Endothelial cell of umbilical vein (primary cell): ENCODE results near the gene RPS6KA5. TPM values are rescaled to one million over a fixed set of nuclear protein-coding genes. Genes with fewer than 3 reads are reported as not detected.

Experiments used
- BruUV-seq: library from RNA; stranded (reverse); fragments of 400-500 nt; replicated peaks from 2 replicates; lab custom pipeline; 2021; lab: Mats Ljungman, UMichigan
- CTCF ChIA-PET: fragments of 300-600, 350-600 bp; sonication (Branson Sonifier 250); formaldehyde crosslinking; loops from one replicate; lab custom pipeline; 2021; ENCODE audit warnings: antibody characterized with exemption, inconsistent platforms; lab: Charles Lee
- POLR2A ChIA-PET: fragments of 300-600, 350-600 bp; sonication (Branson Sonifier 250); formaldehyde crosslinking; loops from one replicate; lab custom pipeline; 2021; ENCODE audit warnings: antibody characterized with exemption, inconsistent platforms; lab: Charles Lee
- DNase-seq: peaks from one replicate; pipeline ENCODE4 v3.0.0-alpha.2; 2011; ENCODE audit warnings: low read depth, low spot score
- FAIRE-seq: peaks from 2 replicates; lab custom pipeline; 2011; peaks lifted over from hg19 to GRCh38; lab: Jason Lieb, UNC
- H2AFZ ChIP-seq: 2 replicates; pipeline ENCODE4 v1.6.0; 2012; ENCODE audit warnings: low read depth, low read length, control low read depth, inconsistent platforms
- H3K27ac ChIP-seq: 2 replicates; pipeline ENCODE4 v1.5.1; 2011; ENCODE audit warnings: low read depth, mild to moderate bottlenecking, control low read depth, low read length, moderate library complexity; ENCODE audit not compliant: insufficient read depth
- H3K27me3 ChIP-seq, 2 experiments: 2 replicates each; pipeline versions ENCODE4 v1.6.0 to v1.6.1; 2011; ENCODE audit warnings: low read length in 2 of 2, mixed read lengths in 1 of 2; ENCODE audit not compliant: control insufficient read depth in 2 of 2, insufficient read depth in 2 of 2
- H3K36me3 ChIP-seq, 2 experiments: 2 replicates in 1 of 2; 3 replicates in 1 of 2; pipeline ENCODE4 v1.5.1; 2011; ENCODE audit warnings: low read length in 2 of 2, mild to moderate bottlenecking in 1 of 2, moderate library complexity in 1 of 2; ENCODE audit not compliant: control insufficient read depth in 2 of 2, insufficient read depth in 2 of 2; ENCODE audit errors: extremely low read depth in 1 of 2
- H3K4me1 ChIP-seq: 3 replicates; pipeline ENCODE4 v1.5.1; 2011; ENCODE audit warnings: mild to moderate bottlenecking, low read length; ENCODE audit not compliant: control insufficient read depth, insufficient read depth; ENCODE audit errors: extremely low read depth
- H3K4me2 ChIP-seq: 2 replicates; pipeline ENCODE4 v1.6.1; 2011; ENCODE audit warnings: low read length, control low read depth, mixed read lengths; ENCODE audit not compliant: insufficient read depth
- H3K4me3 ChIP-seq, 3 experiments: fragments of 200-600 bp in 1 of 3; sonication (generic), shearing (Covaris generic) in 1 of 3; replicated peaks in 1 of 3; 2 replicates each; pipeline ENCODE4 v1.5.1; 2011 to 2016; ENCODE audit warnings: control low read depth in 3 of 3, low read length in 3 of 3, mild to moderate bottlenecking in 2 of 3, inconsistent platforms in 1 of 3, low read depth in 1 of 3, moderate library complexity in 1 of 3; ENCODE audit not compliant: insufficient read depth in 1 of 3
- H3K79me2 ChIP-seq: 2 replicates; pipeline ENCODE4 v1.6.0; 2012; ENCODE audit warnings: low read length, inconsistent platforms; ENCODE audit not compliant: control insufficient read depth, insufficient read depth
- H3K9ac ChIP-seq: replicated peaks from 2 replicates; pipeline ENCODE3; 2011; ENCODE audit warnings: low read length, control low read depth; ENCODE audit not compliant: insufficient read depth; ENCODE audit errors: extremely low read depth
- H3K9me1 ChIP-seq: replicated peaks from 3 replicates; pipeline ENCODE4 v1.6.0; 2011; ENCODE audit warnings: mild to moderate bottlenecking, low read length; ENCODE audit not compliant: control insufficient read depth, insufficient read depth; ENCODE audit errors: extremely low read depth
- H3K9me3 ChIP-seq: replicated peaks from 2 replicates; pipeline ENCODE4 v1.5.1; 2012; ENCODE audit warnings: low read length, inconsistent platforms; ENCODE audit not compliant: control insufficient read depth, insufficient read depth
- H4K20me1 ChIP-seq: replicated peaks from 2 replicates; pipeline ENCODE3; 2011; ENCODE audit warnings: mild to moderate bottlenecking, low read length; ENCODE audit not compliant: control insufficient read depth, insufficient read depth; ENCODE audit errors: extremely low read depth
- CTCF ChIP-seq, 2 donors: IDR thresholded peaks; 1 replicate in 1 of 2; 2 replicates in 1 of 2; pipeline ENCODE4 v1.5.1; 2011; ENCODE audit warnings: low read length in 2 of 2, mild to moderate bottlenecking in 2 of 2, moderate library complexity in 2 of 2, control low read depth in 1 of 2, inconsistent platforms in 1 of 2, low read depth in 1 of 2; ENCODE audit not compliant: insufficient read depth in 1 of 2; ENCODE audit errors: extremely low read depth in 1 of 2
- EZH2 ChIP-seq: IDR thresholded peaks from 2 replicates; pipeline ENCODE4 v1.6.1; 2012; ENCODE audit warnings: borderline replicate concordance, low read depth, mild to moderate bottlenecking, moderate library complexity, low read length, inconsistent platforms; ENCODE audit not compliant: severe bottlenecking
- MYC ChIP-seq: IDR thresholded peaks from one replicate; pipeline ENCODE4 v1.6.1; 2011; ENCODE audit warnings: mild to moderate bottlenecking, low read depth, low read length
- POLR2AphosphoS5 ChIP-seq: IDR thresholded peaks from 2 replicates; pipeline ENCODE4 v1.6.1; 2012; ENCODE audit warnings: low read depth, mild to moderate bottlenecking, control low read depth, low read length, moderate library complexity; ENCODE audit not compliant: insufficient read depth
- dilution Hi-C: fragments of 300-500 bp; cut with MboI; formaldehyde crosslinking; loops from one replicate; pipeline ENCODE4 v1.15.0; 2019; ENCODE audit warnings: low sequenced_read_pairs; ENCODE audit not compliant: extremely low pct_ligation_motif_present
- intact Hi-C: fragments of 100-400 bp; cut with micrococcal nuclease; formaldehyde crosslinking; loops from one replicate; pipeline ENCODE4 v1.10.0; 2022
- polyA plus RNA-seq, 4 experiments: library from polyadenylated mRNA; depleted of rRNA in 3 of 4; stranded (reverse) in 3 of 4; unstranded in 1 of 4; fragments of >200 nt; gene quantifications; 2 replicates each; pipeline versions ENCODE4 v1.2.1 to v1.2.3, GENCODE V29; 2011 to 2012; ENCODE audit warnings: missing spikeins in 1 of 4
- total RNA-seq: library from RNA; stranded (reverse); gene quantifications from 2 replicates; pipeline ENCODE4 v1.2.3, GENCODE V29; 2021

The RPS6KA5 gene
- total and polyA plus RNA-seq, 2 donors (not counting 3 experiments of a cell fraction or from before 2014, with no cell fraction given): 2.9 to 5.4 TPM

- H3K36me3 ChIP-seq: no peaks in the 10 kb centered on the region
- H3K9me3 ChIP-seq: no peaks in the 10 kb centered on the region
- no peak overlapping the region for H3K9ac ChIP-seq
- H3K4me1 ChIP-seq: no peaks in the 10 kb centered on the region
- FAIRE-seq: no peak
- no peaks in the 10 kb centered on the region for H3K27me3 ChIP-seq
- no peak overlapping the region for H3K4me3 ChIP-seq
- BruUV-seq: no TSS peak
- dilution Hi-C loops (no loop called here), intact Hi-C loops (no loop called here)
- no peak overlapping the region for H2AFZ ChIP-seq
- ChIA-PET CTCF (interaction anchor here (1.1 to 2.0 kb wide), 3 partner anchors 13 to 21 kb away, joined by 3 to 5 read pairs (median 3); no protein-coding TSS in a partner anchor), POLR2A (no interaction called here)
- H4K20me1 ChIP-seq: no peaks in the 10 kb centered on the region
- H3K4me2 ChIP-seq: no peak overlapping the region
- no peak for DNase-seq
- no peaks in the 10 kb centered on the region for H3K9me1 ChIP-seq
- H3K79me2 ChIP-seq: no peaks in the 10 kb centered on the region
- H3K27ac ChIP-seq: no peak overlapping the region
- TF ChIP-seq POLR2AphosphoS5: no peak
- TF ChIP-seq EZH2: no peak
- TF ChIP-seq CTCF (IDR thresholded peaks at IDR 0.05; ENCODE audit: extremely low read depth in 1 of 2, insufficient read depth in 1 of 2, low read depth in 1 of 2, low read length in 2 of 2): no peak
- TF ChIP-seq MYC: no peak
Observed at GRCh38 chr14:90987140-90987539, 73.3 kb downstream of the RPS6KA5 start.

GRCh38 chr14:90986510-90986909, 73.9 kb downstream of the RPS6KA5 start:
- H3K9ac ChIP-seq: no peak overlapping the region
- no peaks in the 10 kb centered on the region for H3K9me3 ChIP-seq
- no peak overlapping the region for H3K27ac ChIP-seq
- CTCF ChIA-PET: interaction anchor here (1.1 kb wide), 1 partner anchor 20 kb away, joined by 3 read pairs; no protein-coding TSS in a partner anchor
- H3K4me2 ChIP-seq: no peak overlapping the region
- no peaks in the 10 kb centered on the region for H4K20me1 ChIP-seq
- H3K4me3 ChIP-seq: no peak overlapping the region
- no peaks in the 10 kb centered on the region for H3K27me3 ChIP-seq
- FAIRE-seq: no peak
- no peaks in the 10 kb centered on the region for H3K4me1 ChIP-seq
- no peaks in the 10 kb centered on the region for H3K36me3 ChIP-seq
- BruUV-seq: no TSS peak
- DNase-seq: no peak
- dilution Hi-C loops (no loop called here), intact Hi-C loops (no loop called here)
- POLR2A ChIA-PET: no interaction called here
- TF ChIP-seq POLR2AphosphoS5: no peak
- no peak overlapping the region for H2AFZ ChIP-seq
- no peaks in the 10 kb centered on the region for H3K9me1 ChIP-seq
- H3K79me2 ChIP-seq: no peaks in the 10 kb centered on the region
